Natural killer cell (primary cell): ENCODE data around the gene SKI. TPM values are rescaled to one million over a fixed set of nuclear protein-coding genes. Genes with fewer than 3 reads are reported as not detected.

Experiments used
- ATAC-seq, 3 donors: fragments of 150-1000 bp in 2 of 3; fragments of 200-7000 bp in 1 of 3; cut with Tn5 transposase; 1 replicate in 1 of 3; 2 replicates in 2 of 3; pipeline ENCODE4 v1.10.0; 2021; ENCODE audit warnings: mild to moderate bottlenecking in 2 of 3, moderate library complexity in 2 of 3
- DNase-seq, 2 donors: peaks; one replicate each; pipeline versions ENCODE4 v3.0.0 to v3.0.0-alpha.2; 2013 to 2021; ENCODE audit warnings: mixed read lengths in 1 of 2
- H3K27ac ChIP-seq: one replicate; pipeline ENCODE4 v1.5.1; 2013; ENCODE audit warnings: mild to moderate bottlenecking, low read length
- H3K27me3 ChIP-seq: one replicate; pipeline ENCODE4 v1.6.1; 2013; ENCODE audit warnings: low read length; ENCODE audit not compliant: control insufficient read depth, insufficient read depth
- H3K36me3 ChIP-seq: one replicate; pipeline ENCODE4 v1.6.1; 2013; ENCODE audit warnings: low read length; ENCODE audit not compliant: control insufficient read depth, insufficient read depth
- H3K4me1 ChIP-seq: one replicate; pipeline ENCODE4 v1.6.1; 2013; ENCODE audit warnings: low read length; ENCODE audit not compliant: control insufficient read depth, insufficient read depth
- H3K4me3 ChIP-seq: one replicate; pipeline ENCODE4 v1.5.1; 2013; ENCODE audit warnings: low read length
- H3K9me3 ChIP-seq: one replicate; pipeline ENCODE4 v1.6.1; 2013; ENCODE audit warnings: low read length; ENCODE audit not compliant: control insufficient read depth, insufficient read depth
- H3K27ac Mint-ChIP-seq, 2 donors: one replicate each; pipeline ENCODE4 v1.8.0; 2022; ENCODE audit warnings: mild to moderate bottlenecking in 2 of 2, mixed read lengths in 2 of 2, moderate library complexity in 1 of 2
- H3K27me3 Mint-ChIP-seq, 2 donors: one replicate each; pipeline ENCODE4 v1.8.0; 2022; ENCODE audit warnings: low read depth in 2 of 2, mixed read lengths in 2 of 2
- H3K36me3 Mint-ChIP-seq: one replicate; pipeline ENCODE4 v1.8.0; 2022; ENCODE audit warnings: mixed read lengths
- H3K4me1 Mint-ChIP-seq, 2 donors: one replicate each; pipeline ENCODE4 v1.8.0; 2022; ENCODE audit warnings: mixed read lengths in 2 of 2
- H3K4me3 Mint-ChIP-seq: one replicate; pipeline ENCODE4 v1.8.0; 2022; ENCODE audit warnings: mild to moderate bottlenecking, moderate library complexity, mixed read lengths
- H3K9me3 Mint-ChIP-seq, 2 donors: one replicate each; pipeline ENCODE4 v1.8.0; 2022; ENCODE audit warnings: mixed read lengths in 2 of 2
- WGBS: methylation state at CpG from one replicate; pipeline ENCODE4 v1.1.7; 2013; ENCODE audit warnings: missing lambda C conversion rate; ENCODE audit not compliant: insufficient coverage; 5-methylcytosine and 5-hydroxymethylcytosine counted together
- intact Hi-C: fragments of 100-400 bp; cut with micrococcal nuclease; formaldehyde crosslinking; loops from one replicate; pipeline ENCODE4 v1.14.2; 2022
- total RNA-seq, 4 donors: library from RNA; stranded (reverse); fragments of 120-200 nt in 1 of 4; gene quantifications; one replicate each; pipeline versions ENCODE4 v1.2.3 to v1.2.4, GENCODE V29; 2013 to 2022
- TF ChIP-seq, protein P1 (sequence below): fragments of 200-600 bp; IDR thresholded peaks from one replicate; pipeline ENCODE4 v1.8.0; 2022; ENCODE audit warnings: antibody characterized with exemption

The SKI gene
- total RNA-seq, 3 donors from 2014 or later (not counting 1 experiment from before 2014, with no cell fraction given), result 96.9 to 145 (median 140) TPM

DNA sequence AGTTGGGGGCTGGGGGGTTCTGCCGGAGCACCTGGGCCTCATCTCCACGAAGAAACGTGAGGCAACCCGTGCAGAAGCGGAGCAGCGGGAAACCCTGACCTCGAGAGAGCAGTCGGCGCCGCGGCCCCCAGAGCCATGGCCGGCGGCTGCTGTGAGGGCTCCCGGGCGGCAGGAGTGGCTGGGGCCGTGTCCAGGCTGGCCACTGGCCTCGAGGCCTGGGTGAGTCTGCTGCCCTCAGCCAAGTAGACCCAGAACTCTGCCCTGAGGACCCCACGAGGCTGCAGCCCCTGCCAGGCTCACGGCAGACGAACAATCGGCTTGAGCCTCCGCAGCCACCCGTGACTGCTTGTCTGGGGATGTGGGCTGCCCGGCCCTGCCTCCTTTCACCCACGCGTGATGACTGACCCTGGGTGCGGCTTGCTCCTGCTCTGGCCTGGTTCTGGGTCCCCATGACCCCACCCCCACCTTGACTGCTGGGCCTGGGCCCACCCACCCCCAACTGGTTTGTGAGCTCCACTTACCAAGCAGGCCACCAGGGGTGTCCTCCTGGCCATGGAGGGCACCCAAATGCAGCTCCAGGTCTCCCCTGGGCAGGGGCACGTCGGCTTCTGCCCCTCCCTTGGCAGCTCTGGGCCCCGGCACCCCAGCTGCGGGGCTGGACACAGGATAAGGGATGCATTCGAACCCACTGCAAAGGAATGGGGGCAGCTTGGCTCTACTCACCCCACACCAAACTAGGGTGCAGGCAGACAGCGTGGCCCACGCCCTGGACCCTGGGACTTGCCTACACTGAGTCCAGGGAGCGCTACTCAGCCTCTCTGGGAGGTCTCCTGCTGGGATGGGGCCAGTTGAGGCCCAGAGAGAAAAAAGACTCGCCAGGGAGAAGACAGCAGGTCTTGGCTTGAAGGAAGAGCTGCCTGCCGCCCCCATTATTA, 129.1 kb downstream of the SKI start:
- intact Hi-C loops, result no loop called here
- Histone ChIP-seq H3K36me3 (no peaks in the 10 kb centered on the region), H3K9me3 (no peaks in the 10 kb centered on the region), H3K27ac (no peak overlapping the region), H3K4me3 (no peak overlapping the region), H3K27me3 (no peaks in the 10 kb centered on the region), H3K4me1 (no peaks in the 10 kb centered on the region)
- TF ChIP-seq, protein P1, sequence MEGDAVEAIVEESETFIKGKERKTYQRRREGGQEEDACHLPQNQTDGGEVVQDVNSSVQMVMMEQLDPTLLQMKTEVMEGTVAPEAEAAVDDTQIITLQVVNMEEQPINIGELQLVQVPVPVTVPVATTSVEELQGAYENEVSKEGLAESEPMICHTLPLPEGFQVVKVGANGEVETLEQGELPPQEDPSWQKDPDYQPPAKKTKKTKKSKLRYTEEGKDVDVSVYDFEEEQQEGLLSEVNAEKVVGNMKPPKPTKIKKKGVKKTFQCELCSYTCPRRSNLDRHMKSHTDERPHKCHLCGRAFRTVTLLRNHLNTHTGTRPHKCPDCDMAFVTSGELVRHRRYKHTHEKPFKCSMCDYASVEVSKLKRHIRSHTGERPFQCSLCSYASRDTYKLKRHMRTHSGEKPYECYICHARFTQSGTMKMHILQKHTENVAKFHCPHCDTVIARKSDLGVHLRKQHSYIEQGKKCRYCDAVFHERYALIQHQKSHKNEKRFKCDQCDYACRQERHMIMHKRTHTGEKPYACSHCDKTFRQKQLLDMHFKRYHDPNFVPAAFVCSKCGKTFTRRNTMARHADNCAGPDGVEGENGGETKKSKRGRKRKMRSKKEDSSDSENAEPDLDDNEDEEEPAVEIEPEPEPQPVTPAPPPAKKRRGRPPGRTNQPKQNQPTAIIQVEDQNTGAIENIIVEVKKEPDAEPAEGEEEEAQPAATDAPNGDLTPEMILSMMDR, result no peak
- H3K4me3 Mint-ChIP-seq, result no peak overlapping the region
- H3K4me1 Mint-ChIP-seq, result no peaks in the 10 kb centered on the region
- no peak for ATAC-seq
- no peaks in the 10 kb centered on the region for H3K27me3 Mint-ChIP-seq
- no peak overlapping the region for H3K27ac Mint-ChIP-seq
- peaks cover 0 to under 1% of the 10 kb centered on the region in 2 donors for H3K9me3 Mint-ChIP-seq
- DNase-seq, result no peak
- no peaks in the 10 kb centered on the region for H3K36me3 Mint-ChIP-seq
- 89% methylated on average over 37 of the region's 37 CpGs for WGBS

DNA sequence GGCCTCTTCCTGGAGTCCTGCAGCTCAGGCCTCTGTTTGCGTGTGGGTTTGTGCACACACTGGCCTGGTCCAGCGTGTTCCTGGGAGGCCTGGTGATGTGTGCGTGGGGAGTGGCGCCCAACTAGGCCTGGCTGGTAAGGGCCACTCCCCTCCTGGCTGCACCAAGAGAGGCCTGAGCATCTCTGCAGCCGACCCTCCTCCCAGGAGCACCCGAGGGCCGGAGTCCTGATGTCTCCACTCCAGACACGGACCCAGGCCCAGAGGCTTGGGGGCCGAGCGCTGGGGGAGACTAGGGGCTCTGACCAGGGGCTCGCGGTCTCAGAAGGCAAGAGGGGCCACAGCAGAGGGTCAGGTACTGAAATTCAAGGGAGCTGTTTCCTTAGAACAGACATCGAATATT, 130.0 kb downstream of the SKI start:
- Mint-ChIP-seq H3K9me3 (peaks cover 0 to 5% of the 10 kb centered on the region in 2 donors), H3K36me3 (no peaks in the 10 kb centered on the region), H3K27ac (no peak overlapping the region), H3K4me3 (no peak overlapping the region), H3K27me3 (no peaks in the 10 kb centered on the region), H3K4me1 (no peaks in the 10 kb centered on the region)
- TF ChIP-seq, protein P1, result no peak
- ATAC-seq, result no peak
- Histone ChIP-seq H3K9me3 (no peaks in the 10 kb centered on the region), H3K36me3 (no peaks in the 10 kb centered on the region), H3K4me1 (no peaks in the 10 kb centered on the region), H3K27ac (no peak overlapping the region), H3K4me3 (no peak overlapping the region), H3K27me3 (no peaks in the 10 kb centered on the region)
- intact Hi-C loops, result no loop called here
- no peak for DNase-seq
- WGBS, result 91% methylated on average over 13 of the region's 13 CpGs

DNA sequence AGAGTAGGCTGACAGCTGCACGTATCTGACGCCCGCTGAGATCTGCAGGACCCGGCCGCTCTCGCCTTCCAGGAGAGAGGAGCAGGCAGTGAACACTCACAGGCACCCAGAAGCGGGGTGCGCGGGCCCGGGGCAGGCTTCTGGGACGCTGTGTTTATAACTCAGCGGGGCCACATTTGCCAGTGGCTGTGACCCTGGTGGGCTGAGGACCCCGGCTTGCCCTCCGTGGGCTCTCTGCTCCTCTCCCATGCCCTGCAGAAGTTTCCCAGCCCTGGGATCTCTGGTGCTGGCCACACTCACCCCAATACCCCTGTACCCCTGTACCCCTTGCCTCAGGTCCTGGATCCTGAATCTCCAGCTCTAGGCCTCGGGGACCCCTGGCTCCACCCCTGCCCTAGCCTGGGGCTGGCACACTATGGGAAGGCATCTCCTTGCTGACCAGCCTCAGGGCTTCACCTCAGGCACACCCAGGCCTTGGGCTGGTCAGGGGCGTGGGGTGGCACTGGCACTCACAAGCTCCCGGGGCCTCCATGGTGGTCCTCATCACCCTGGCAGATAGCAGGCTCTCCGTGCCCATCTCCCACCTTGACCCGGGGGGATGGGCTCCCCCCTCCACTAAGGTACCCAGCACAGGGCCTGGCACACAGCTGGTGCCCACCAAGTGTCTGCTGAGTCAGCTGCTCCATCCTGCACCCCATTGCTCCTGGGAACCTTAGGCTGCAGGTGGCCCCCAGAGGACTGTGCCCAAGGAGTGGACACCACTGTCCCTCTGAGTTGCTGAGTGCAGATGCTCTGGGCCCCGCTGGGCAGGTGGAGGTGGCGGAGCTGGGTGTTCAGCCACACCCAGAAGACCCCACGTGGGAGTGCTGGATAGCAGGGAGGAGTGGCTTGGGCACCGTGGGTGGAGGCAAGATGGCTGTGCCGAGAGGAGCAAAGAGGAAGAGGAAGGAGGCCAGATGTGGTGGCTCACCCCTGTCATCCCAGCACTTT, 130.8 kb downstream of the SKI start:
- intact Hi-C loops, result no loop called here
- Mint-ChIP-seq H3K4me1 (no peaks in the 10 kb centered on the region), H3K27ac (no peak overlapping the region), H3K27me3 (no peaks in the 10 kb centered on the region), H3K36me3 (no peaks in the 10 kb centered on the region), H3K9me3 (peaks cover 0 to 8% of the 10 kb centered on the region in 2 donors), H3K4me3 (no peak overlapping the region)
- H3K36me3 ChIP-seq, result no peaks in the 10 kb centered on the region
- TF ChIP-seq, protein P1, result no peak
- no peak for DNase-seq
- no peak overlapping the region for H3K4me3 ChIP-seq
- H3K27me3 ChIP-seq, result no peaks in the 10 kb centered on the region
- ATAC-seq, result no peak
- H3K27ac ChIP-seq, result no peak overlapping the region
- H3K9me3 ChIP-seq, result no peaks in the 10 kb centered on the region
- WGBS, result 83% methylated on average over 24 of the region's 24 CpGs
- H3K4me1 ChIP-seq, result no peaks in the 10 kb centered on the region

Other genes with a start within 250 kb of the SKI start
- gene CFAP74, start 224.5 kb upstream of the SKI start, total RNA-seq, result not detected
- under 1 TPM in 2 of 3 donors, not detected in 1; 0.19 to 0.33 TPM for gene GABRD, start 209.0 kb upstream of the SKI start, total RNA-seq
- gene PRKCZ, start 177.9 kb upstream of the SKI start, total RNA-seq, result 10 to 100 TPM; 25.1 to 37.1 (median 30.5) TPM
- gene FAAP20, start 33.5 kb upstream of the SKI start, total RNA-seq, result 10 to 100 TPM; 40.3 to 53.0 (median 43.3) TPM
- gene MORN1, start 163.2 kb downstream of the SKI start, total RNA-seq, result 1 to 10 TPM; 8.0 to 9.3 (median 8.8) TPM
- 10 to 100 TPM; 89.2 to 98.9 (median 91.9) TPM for gene RER1, start 163.5 kb downstream of the SKI start, total RNA-seq
- gene PEX10, start 184.2 kb downstream of the SKI start, total RNA-seq, result 10 to 100 TPM in 1 of 3 donors, 1 to 10 TPM in 2; 8.1 to 11.1 (median 9.8) TPM
- gene PLCH2, start 248.0 kb downstream of the SKI start, total RNA-seq, result 100 to 1,000 TPM in 2 of 3 donors, 10 to 100 TPM in 1; 77.1 to 116 (median 106) TPM